ENCODE results near the gene NUDT2. TPM values are rescaled to one million over a fixed set of nuclear protein-coding genes. Genes with fewer than 3 reads are reported as not detected.

Gene NUDT2
- total RNA-seq, 1 donor from 2014 or later: 25.4 TPM

GRCh38 chr9:34318163-34318790, 11.1 kb upstream of the NUDT2 start:
- Mint-ChIP-seq H3K4me1 (ENCODE audit: unreplicated experiment) (no peaks in the 10 kb centered on the region), H3K4me3 (no peak overlapping the region), H3K36me3 (no peaks in the 10 kb centered on the region), H3K9me3 (no peaks in the 10 kb centered on the region), H3K27me3 (no peaks in the 10 kb centered on the region), H3K27ac (no peak overlapping the region)
- TF ChIP-seq CTCF (conservative IDR thresholded peaks at IDR 0.05): no peak
- DNase-seq (ENCODE audit: extremely low spot score, unreplicated experiment): no peak

GRCh38 chr9:34321451-34321850, 7.9 kb upstream of the NUDT2 start:
- H3K4me3 Mint-ChIP-seq: no peak overlapping the region
- H3K27me3 Mint-ChIP-seq: no peaks in the 10 kb centered on the region
- no peaks in the 10 kb centered on the region for H3K36me3 Mint-ChIP-seq
- no peak for DNase-seq (ENCODE audit: extremely low spot score, unreplicated experiment)
- H3K27ac Mint-ChIP-seq: no peak overlapping the region
- H3K9me3 Mint-ChIP-seq: no peaks in the 10 kb centered on the region
- no peak for TF ChIP-seq CTCF (conservative IDR thresholded peaks at IDR 0.05)
- peaks cover 10% of the 10 kb centered on the region for H3K4me1 Mint-ChIP-seq (ENCODE audit: unreplicated experiment)

GRCh38 chr9:34322899-34323591, 6.3 kb upstream of the NUDT2 start:
- H3K4me1 Mint-ChIP-seq (ENCODE audit: unreplicated experiment): peaks cover 16% of the 10 kb centered on the region
- TF ChIP-seq CTCF (conservative IDR thresholded peaks at IDR 0.05): no peak
- no peaks in the 10 kb centered on the region for H3K9me3 Mint-ChIP-seq
- no peak overlapping the region for H3K27ac Mint-ChIP-seq
- H3K27me3 Mint-ChIP-seq: no peaks in the 10 kb centered on the region
- no peak for DNase-seq (ENCODE audit: extremely low spot score, unreplicated experiment)
- no peak overlapping the region for H3K4me3 Mint-ChIP-seq
- no peaks in the 10 kb centered on the region for H3K36me3 Mint-ChIP-seq

GRCh38 chr9:34326690-34327089, 2.7 kb upstream of the NUDT2 start:
- no peak for TF ChIP-seq CTCF (conservative IDR thresholded peaks at IDR 0.05)
- no peaks in the 10 kb centered on the region for H3K9me3 Mint-ChIP-seq
- H3K4me3 Mint-ChIP-seq: peak overlapping the region; percentile 3
- H3K27me3 Mint-ChIP-seq: no peaks in the 10 kb centered on the region
- no peak for DNase-seq (ENCODE audit: extremely low spot score, unreplicated experiment)
- H3K27ac Mint-ChIP-seq: peak overlapping the region; percentile 2
- H3K36me3 Mint-ChIP-seq: no peaks in the 10 kb centered on the region
- peaks cover 21% of the 10 kb centered on the region for H3K4me1 Mint-ChIP-seq (ENCODE audit: unreplicated experiment)

- no peak for DNase-seq (ENCODE audit: extremely low spot score, unreplicated experiment)
- H3K27ac Mint-ChIP-seq: peak overlapping the region; percentile 96
- no peaks in the 10 kb centered on the region for H3K27me3 Mint-ChIP-seq
- H3K4me1 Mint-ChIP-seq (ENCODE audit: unreplicated experiment): peaks cover 29% of the 10 kb centered on the region
- H3K9me3 Mint-ChIP-seq: no peaks in the 10 kb centered on the region
- TF ChIP-seq CTCF (conservative IDR thresholded peaks at IDR 0.05): no peak
- no peaks in the 10 kb centered on the region for H3K36me3 Mint-ChIP-seq
- H3K4me3 Mint-ChIP-seq: peak overlapping the region; percentile 98
These were observed 826 bp upstream of the NUDT2 start for GRCh38 chr9:34328500-34328986.

Data from type B pancreatic cell (in vitro differentiated cells).